Measurements from ENCODE around the gene SBF1. TPM values are rescaled to one million over a fixed set of nuclear protein-coding genes. Genes with fewer than 3 reads are reported as not detected.

SBF1 gene
- total and polyA plus RNA-seq, 2 of the 13 experiments (the other 11 are each of a cell fraction or from before 2014, with no cell fraction given): 31.7 to 40.9 TPM

GRCh38 chr22:50454556-50455075, 20.2 kb downstream of the SBF1 start:
- WGBS (ENCODE audit: low lambda C conversion rate): 100% methylated on average over 8 of the region's 27 CpGs
- no peaks in the 10 kb centered on the region for H3K27me3 ChIP-seq (ENCODE audit: control insufficient read depth in 1 of 2, insufficient read depth in 2 of 2, low read length in 2 of 2)
- ATAC-seq: no peak
- in situ Hi-C loops (cut with HindIII; ENCODE audit: extremely low pct_ligation_motif_present, low pct_unique_long_range_greater_than_20kb): no loop called here
- no peak overlapping the region for H3K4me3 ChIP-seq (replicated peaks in 1 of 3; ENCODE audit: insufficient read depth in 1 of 3, low read depth in 2 of 3, low read length in 3 of 3)
- CTCF ChIA-PET (ENCODE audit: low intra/inter-chr PET ratio, low total read pairs): no interaction called here
- no peak for TF ChIP-seq ZNF44 (CRISPR knock-in tag; IDR thresholded peaks at IDR 0.05)
- TF ChIP-seq ZKSCAN8 (CRISPR knock-in tag; IDR thresholded peaks at IDR 0.05; ENCODE audit: borderline replicate concordance): no peak
- no peak for TF ChIP-seq ZNF264 (CRISPR knock-in tag; IDR thresholded peaks at IDR 0.05)
- no peak for TF ChIP-seq ZNF816 (CRISPR knock-in tag; IDR thresholded peaks at IDR 0.05; ENCODE audit: borderline replicate concordance)
- TF ChIP-seq ZBTB3 (CRISPR knock-in tag; IDR thresholded peaks at IDR 0.05; ENCODE audit: borderline replicate concordance, low read depth): no peak
- TF ChIP-seq ARID3A (IDR thresholded peaks at IDR 0.05; ENCODE audit: low read depth, low read length): no peak
- no peak for TF ChIP-seq MED8 (CRISPR knock-in tag; IDR thresholded peaks at IDR 0.05; ENCODE audit: insufficient replicate concordance)
- no peak for TF ChIP-seq HMGXB4 (CRISPR knock-in tag; IDR thresholded peaks at IDR 0.05; ENCODE audit: borderline replicate concordance in 1 of 2, low read depth in 1 of 2)
- TF ChIP-seq ZNF781 (CRISPR knock-in tag; IDR thresholded peaks at IDR 0.05; ENCODE audit: borderline replicate concordance, not compliant biosample characterization): no peak
- TF ChIP-seq ZNF160 (CRISPR knock-in tag; IDR thresholded peaks at IDR 0.05): no peak
- TF ChIP-seq DPF2 (CRISPR knock-in tag; IDR thresholded peaks at IDR 0.05; ENCODE audit: borderline replicate concordance, low read depth): no peak
- TF ChIP-seq ZBTB34 (CRISPR knock-in tag; IDR thresholded peaks at IDR 0.05): no peak
- no peak for TF ChIP-seq ZNF17 (CRISPR knock-in tag; IDR thresholded peaks at IDR 0.05)
- no peak for TF ChIP-seq ZNF883 (CRISPR knock-in tag; IDR thresholded peaks at IDR 0.05; ENCODE audit: not compliant biosample characterization)
- TF ChIP-seq ZNF558 (CRISPR knock-in tag; IDR thresholded peaks at IDR 0.05; ENCODE audit: borderline replicate concordance): no peak
- no peak for TF ChIP-seq ZNF431 (CRISPR knock-in tag; IDR thresholded peaks at IDR 0.05; ENCODE audit: borderline replicate concordance, low read depth)
- H2AFZ ChIP-seq (ENCODE audit: low read length): no peak overlapping the region
- H3K79me2 ChIP-seq (ENCODE audit: insufficient read depth, low read length): no peaks in the 10 kb centered on the region
- no TSS peak for BruUV-seq (replicated peaks)
- no peaks in the 10 kb centered on the region for H4K20me1 ChIP-seq (ENCODE audit: insufficient read depth, low read length)
- no peak overlapping the region for H3K27ac ChIP-seq (ENCODE audit: extremely low read length, insufficient read depth, low read length)
- POLR2A ChIA-PET: no interaction called here
- H3K9ac ChIP-seq (ENCODE audit: insufficient read depth, low read depth, low read length): no peak overlapping the region
- H3K4me2 ChIP-seq (ENCODE audit: low read depth, low read length): no peak overlapping the region
- intact Hi-C loops (cut with micrococcal nuclease; ENCODE audit: unreplicated experiment): no loop called here
- DNase-seq (ENCODE audit: low spot score): no peak
- H3K4me1 ChIP-seq (ENCODE audit: insufficient read depth, low read length): no peaks in the 10 kb centered on the region
- no peak for FAIRE-seq
- H3K36me3 ChIP-seq (replicated peaks in 1 of 2; ENCODE audit: control insufficient read depth in 1 of 2, insufficient read depth in 2 of 2, low read length in 2 of 2): peaks cover 20 to 47% of the 10 kb centered on the region in 2 experiments; a peak in 4 of 5 replicates
- H3K9me3 ChIP-seq (ENCODE audit: low read length): no peaks in the 10 kb centered on the region

All from HepG2 (cell line).